Epithelial cell of proximal tubule (primary cell): Measurements from ENCODE around the gene AMZ2. TPM values are rescaled to one million over a fixed set of nuclear protein-coding genes. Genes with fewer than 3 reads are reported as not detected.
"Not testable (repeated sequence)": the region's sequence is repeated elsewhere in the genome, so short reads cannot be mapped to it uniquely, and the experiment has no call there.

Experiments
- DNase-seq: peaks from one replicate; pipeline ENCODE4 v3.0.0-alpha.2; 2011; ENCODE audit warnings: low read depth
- H3K4me3 ChIP-seq: 2 replicates; pipeline ENCODE4 v1.5.1; 2011; ENCODE audit warnings: low read depth, mild to moderate bottlenecking, low read length
- total RNA-seq: library from RNA; depleted of rRNA; stranded (reverse); fragments of >200 nt; gene quantifications from 2 replicates; pipeline ENCODE4 v1.2.3, GENCODE V29; 2015
- TF ChIP-seq, protein P1 (sequence below): conservative IDR thresholded peaks from 2 replicates; pipeline ENCODE4 v1.5.1; 2012; ENCODE audit warnings: low read depth, mild to moderate bottlenecking, low read length

Gene AMZ2, protein sequence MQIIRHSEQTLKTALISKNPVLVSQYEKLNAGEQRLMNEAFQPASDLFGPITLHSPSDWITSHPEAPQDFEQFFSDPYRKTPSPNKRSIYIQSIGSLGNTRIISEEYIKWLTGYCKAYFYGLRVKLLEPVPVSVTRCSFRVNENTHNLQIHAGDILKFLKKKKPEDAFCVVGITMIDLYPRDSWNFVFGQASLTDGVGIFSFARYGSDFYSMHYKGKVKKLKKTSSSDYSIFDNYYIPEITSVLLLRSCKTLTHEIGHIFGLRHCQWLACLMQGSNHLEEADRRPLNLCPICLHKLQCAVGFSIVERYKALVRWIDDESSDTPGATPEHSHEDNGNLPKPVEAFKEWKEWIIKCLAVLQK
- total RNA-seq: 74.5 and 90.0 TPM in 2 replicates

DNA sequence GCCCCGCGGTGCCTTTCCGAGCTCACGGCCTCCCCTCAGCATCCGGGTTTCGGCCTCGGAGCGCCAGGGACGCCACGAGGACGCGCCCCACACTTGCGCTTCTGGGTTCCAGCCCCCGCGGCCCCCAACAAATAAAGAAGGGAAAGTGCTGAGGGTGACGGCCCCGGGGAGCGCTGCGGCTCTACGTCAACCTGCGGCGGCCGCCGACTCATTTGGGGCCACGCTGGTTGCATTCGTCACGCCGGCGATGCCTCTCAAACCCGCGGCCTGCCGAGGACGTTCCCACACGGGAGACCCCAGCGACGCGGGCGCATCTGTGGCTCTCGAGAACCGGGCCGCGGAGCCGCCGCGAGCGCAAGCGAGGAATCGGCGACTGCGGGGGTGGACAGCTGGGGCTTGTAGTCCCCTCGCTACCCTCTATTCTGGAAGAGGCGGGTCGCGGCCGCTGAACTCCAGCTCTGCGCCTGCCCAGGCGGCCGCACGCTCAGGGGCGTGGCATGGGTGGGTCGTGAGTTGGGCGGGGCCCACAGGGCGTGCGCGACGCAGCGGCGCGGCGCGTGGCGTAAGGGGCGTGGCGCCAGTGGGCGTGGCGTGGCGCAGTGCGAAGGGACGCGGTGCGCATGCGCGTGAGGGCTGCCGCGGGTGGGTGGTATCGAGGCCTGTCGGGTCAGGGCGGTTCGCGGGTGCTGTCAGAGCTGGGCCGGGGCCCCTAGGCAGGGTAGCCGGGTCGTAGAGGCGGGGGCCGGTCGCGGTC is at the start of gene AMZ2:
TSS of gene AMZ2 (plus strand) at position 599 of the 754 bp plus-strand sequence. CDS start 2,145 bp downstream, outside the sequence.
- no peak for DNase-seq
- H3K4me3 ChIP-seq: peak within 1 kb of the TSS; percentile 87
- TF ChIP-seq, protein P1, sequence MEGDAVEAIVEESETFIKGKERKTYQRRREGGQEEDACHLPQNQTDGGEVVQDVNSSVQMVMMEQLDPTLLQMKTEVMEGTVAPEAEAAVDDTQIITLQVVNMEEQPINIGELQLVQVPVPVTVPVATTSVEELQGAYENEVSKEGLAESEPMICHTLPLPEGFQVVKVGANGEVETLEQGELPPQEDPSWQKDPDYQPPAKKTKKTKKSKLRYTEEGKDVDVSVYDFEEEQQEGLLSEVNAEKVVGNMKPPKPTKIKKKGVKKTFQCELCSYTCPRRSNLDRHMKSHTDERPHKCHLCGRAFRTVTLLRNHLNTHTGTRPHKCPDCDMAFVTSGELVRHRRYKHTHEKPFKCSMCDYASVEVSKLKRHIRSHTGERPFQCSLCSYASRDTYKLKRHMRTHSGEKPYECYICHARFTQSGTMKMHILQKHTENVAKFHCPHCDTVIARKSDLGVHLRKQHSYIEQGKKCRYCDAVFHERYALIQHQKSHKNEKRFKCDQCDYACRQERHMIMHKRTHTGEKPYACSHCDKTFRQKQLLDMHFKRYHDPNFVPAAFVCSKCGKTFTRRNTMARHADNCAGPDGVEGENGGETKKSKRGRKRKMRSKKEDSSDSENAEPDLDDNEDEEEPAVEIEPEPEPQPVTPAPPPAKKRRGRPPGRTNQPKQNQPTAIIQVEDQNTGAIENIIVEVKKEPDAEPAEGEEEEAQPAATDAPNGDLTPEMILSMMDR: no peak

DNA sequence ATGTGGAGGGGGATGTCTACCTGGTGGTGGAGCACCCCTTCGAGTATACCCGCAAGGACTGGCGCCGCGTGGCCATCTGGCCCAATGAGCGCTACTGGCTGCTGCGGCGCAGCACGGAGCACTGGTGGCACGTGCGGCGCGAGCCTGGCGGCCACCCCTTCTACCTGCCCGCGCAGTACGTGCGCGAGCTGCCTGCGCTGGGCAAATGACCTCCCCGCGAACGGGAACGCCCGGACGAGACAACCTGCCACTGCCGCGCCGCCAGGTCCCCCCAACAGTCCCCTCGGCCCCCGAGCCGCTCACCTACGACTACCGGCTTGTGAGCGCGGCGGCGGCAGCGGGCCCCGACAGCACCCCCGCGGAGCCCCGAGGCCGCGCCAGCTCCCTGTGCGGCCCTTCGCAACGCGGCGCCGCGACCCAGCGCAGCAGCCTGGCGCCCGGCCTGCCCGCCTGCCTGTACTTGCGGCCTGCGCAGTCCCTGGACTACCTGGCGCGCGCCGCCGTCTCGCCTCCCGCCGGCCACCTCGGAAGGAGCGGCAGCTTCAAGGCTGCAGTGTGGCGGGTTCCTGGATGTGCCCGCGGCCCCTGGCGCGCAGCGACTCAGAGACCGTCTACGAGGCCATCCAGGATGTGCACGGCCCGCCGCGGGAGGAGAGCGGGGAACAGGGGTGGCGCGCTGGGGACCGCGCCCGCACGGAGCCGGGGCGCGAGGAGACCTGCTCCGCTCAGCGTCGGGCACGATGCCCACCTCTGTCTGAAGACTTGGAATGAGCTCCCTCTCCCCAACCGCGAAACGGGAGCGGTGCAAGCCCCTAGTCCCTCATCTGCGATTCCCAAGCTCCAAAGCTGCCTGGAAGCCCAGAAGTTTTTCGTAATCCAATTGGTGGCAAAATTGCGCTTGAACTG is 48.7 kb upstream of the AMZ2 start:
- TF ChIP-seq, protein P1: no peak
- no peak overlapping the region for H3K4me3 ChIP-seq
- no peak for DNase-seq

DNA sequence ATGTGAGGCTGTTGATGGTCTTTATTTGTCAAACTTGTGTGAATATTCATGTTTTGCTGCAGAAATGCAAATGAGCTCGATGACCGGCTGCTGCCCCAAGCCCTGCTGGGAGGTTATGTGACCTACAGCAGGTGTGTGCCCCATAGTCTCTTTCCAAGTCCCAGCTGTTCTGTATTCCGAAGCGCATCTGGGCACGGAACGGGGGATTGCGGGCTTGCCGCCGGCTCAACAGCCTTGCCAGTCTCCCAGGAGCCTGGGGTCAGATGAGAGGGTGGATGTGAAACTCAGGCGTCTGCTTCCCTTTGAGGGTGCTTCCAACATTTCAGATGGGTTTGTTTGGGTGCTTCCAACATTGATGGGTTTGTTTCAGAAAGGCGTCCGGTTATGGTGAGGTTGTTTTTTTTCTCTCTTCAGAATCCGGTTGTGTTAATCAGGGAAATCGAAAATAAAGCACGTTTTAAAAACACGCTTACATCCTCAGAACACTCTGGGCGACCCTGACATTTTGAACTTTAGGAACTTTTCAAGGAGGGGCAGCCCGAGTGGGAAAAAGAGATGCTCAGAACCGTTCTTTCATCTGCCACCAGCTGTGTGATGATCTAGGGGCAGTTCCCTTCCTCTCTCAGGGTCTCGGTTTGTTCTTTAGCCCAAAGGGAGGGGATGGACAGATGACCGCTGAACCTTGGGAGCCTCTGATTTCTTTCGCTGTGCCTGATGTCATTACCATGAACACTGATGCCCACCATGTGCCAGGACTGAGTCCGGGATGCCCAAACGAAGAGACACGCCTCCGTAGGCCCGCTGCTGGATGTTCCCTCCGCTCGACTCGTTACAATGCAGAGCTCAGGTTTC is 47.8 kb upstream of the AMZ2 start:
- TF ChIP-seq, protein P1: no peak
- peak overlapping the region; percentile 34 for H3K4me3 ChIP-seq
- DNase-seq: no peak

DNA sequence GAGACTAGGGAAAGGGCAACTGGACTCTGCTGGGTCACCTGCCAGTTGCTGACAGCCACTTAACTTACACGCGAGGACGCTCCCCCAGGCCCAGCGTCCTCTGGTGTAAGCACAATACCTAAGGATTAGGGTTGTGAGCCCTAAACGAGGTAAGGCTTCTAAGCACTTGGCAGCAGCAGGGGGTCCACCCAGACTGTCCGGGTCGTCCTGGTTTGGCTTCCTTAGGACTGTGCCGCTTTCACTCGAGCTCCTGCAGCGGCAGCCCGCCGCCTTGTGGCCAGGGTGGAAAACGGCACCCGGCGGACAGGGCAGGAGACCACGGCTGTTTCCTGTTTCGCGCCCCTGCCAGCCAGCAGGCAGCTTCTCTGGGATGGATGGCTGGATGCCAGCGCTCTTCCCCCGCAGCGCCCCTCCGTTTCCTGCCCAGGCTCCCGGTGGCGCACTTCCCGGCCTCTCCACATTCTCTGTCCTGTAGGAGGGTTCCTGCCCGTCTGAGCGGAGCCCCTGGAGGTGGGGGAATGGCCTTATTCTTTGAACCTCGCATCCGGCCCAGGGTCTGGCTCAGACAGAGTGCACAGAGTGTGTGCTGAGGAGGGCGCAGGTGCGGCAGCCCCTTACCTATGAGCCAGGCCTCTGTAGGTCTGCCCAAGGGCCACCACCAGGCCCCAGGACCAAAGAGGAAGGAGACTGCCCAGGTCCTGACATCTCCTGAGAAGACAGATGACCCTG is 47.0 kb upstream of the AMZ2 start:
- peak overlapping the region; percentile 34 for H3K4me3 ChIP-seq
- no peak for DNase-seq
- TF ChIP-seq, protein P1: peak; percentile 77

DNA sequence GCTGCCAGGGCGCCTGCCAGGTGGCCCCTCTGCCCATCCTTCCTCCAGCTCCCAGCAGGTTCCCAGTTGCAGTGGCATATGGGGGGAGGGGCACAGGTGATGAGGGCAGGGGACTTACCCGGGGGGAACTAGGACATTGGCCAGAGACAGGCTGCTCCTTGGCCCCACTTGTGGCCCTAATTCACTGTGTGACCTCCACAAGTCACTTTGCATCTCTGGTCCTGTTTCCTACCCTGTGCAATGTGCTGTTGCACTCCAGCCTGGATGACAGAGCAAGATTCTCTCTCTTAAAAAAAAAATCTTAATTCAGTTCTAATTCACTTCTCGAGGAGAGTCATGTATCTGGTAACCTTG is 46.4 kb upstream of the AMZ2 start:
- DNase-seq, H3K4me3 ChIP-seq: not testable (repeated sequence)

DNA sequence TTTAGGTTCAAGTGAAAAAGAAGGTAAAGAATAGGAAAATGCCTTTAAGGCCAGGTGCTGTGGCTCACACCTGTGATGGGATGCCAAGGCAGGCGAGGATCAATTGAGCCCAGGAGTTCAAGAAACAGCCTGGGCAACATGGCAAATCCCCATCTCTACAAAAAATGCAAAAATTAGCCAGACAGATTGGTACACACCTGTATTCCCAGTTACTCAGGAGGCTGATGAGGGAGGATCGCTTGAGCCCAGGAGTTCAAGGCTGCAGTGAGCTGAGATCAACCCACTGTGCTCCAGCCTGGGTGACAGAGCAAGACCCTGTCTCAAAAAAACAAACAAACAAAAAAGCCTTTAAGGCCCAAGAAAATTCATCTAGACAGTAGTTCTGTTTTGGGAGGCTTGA is 45.5 kb upstream of the AMZ2 start:
- DNase-seq, H3K4me3 ChIP-seq: not testable (repeated sequence)

DNA sequence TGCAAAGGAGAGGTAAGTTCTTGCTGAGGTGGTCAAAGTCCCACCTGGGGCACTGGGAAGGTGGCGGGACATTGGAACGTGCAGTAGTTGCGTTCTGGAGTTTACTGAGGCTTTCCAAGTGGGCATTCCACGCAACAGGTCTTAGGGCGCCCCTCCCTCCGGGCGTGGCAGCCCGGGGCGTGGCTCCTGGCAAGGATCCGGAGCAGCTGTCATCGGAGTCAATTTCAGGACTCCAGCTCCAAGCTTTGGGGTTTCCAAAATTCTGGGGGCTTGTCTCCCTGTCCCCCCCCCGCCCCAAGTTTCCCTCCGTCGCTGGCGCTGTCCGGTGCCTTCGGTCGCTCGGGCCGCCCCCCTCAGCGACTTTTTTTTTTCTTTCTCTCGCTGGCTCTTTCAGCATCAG is 43.1 kb upstream of the AMZ2 start:
- DNase-seq: no peak
- TF ChIP-seq, protein P1: no peak
- peak overlapping the region; percentile 77 for H3K4me3 ChIP-seq
